Smooth muscle cell (in vitro differentiated cells): ENCODE measurements around the gene SYT14. TPM values are rescaled to one million over a fixed set of nuclear protein-coding genes. Genes with fewer than 3 reads are reported as not detected.
"Not testable (repeated sequence)": the region's sequence is repeated elsewhere in the genome, so short reads cannot be mapped to it uniquely, and the experiment has no call there.

Experiments used
- DNase-seq: peaks from one replicate; lab custom pipeline; 2025; ENCODE audit not compliant: unreplicated experiment; lab: John Stamatoyannopoulos, UW
- H2AFZ ChIP-seq: fragments of 200-600 bp; sonication (generic); 2 replicates; pipeline ENCODE4 v1.6.0; 2016; ENCODE audit warnings: antibody characterized with exemption, low read depth, mild to moderate bottlenecking
- H3F3A ChIP-seq: fragments of 200-600 bp; sonication (generic); 2 replicates; pipeline ENCODE4 v1.6.0; 2017; ENCODE audit warnings: antibody characterized with exemption, low read depth
- H3K27ac ChIP-seq: fragments of 200-600 bp; sonication (generic); 2 replicates; pipeline ENCODE4 v1.5.1; 2016; ENCODE audit warnings: low read depth, mild to moderate bottlenecking
- H3K27me3 ChIP-seq: fragments of 200-600 bp; sonication (generic); 2 replicates; pipeline ENCODE4 v1.6.1; 2016; ENCODE audit warnings: low read depth, mild to moderate bottlenecking
- H3K36me3 ChIP-seq: fragments of 200-600 bp; sonication (generic); 2 replicates; pipeline ENCODE4 v1.5.1; 2016; ENCODE audit warnings: low read depth
- H3K4me1 ChIP-seq: fragments of 200-600 bp; sonication (generic); 2 replicates; pipeline ENCODE4 v1.5.1; 2016; ENCODE audit warnings: low read depth
- H3K4me2 ChIP-seq: fragments of 200-600 bp; sonication (generic); 2 replicates; pipeline ENCODE4 v1.6.0; 2016; ENCODE audit warnings: mild to moderate bottlenecking
- H3K4me3 ChIP-seq: fragments of 200-600 bp; sonication (generic); 2 replicates; pipeline ENCODE4 v1.5.1; 2016; ENCODE audit warnings: mild to moderate bottlenecking
- H3K79me2 ChIP-seq: fragments of 200-600 bp; sonication (generic); 2 replicates; pipeline ENCODE4 v1.6.0; 2016; ENCODE audit warnings: low read depth, mild to moderate bottlenecking
- H3K9ac ChIP-seq: fragments of 200-600 bp; sonication (generic); 2 replicates; pipeline ENCODE4 v1.6.0; 2016; ENCODE audit warnings: low read depth
- H3K9me3 ChIP-seq: fragments of 200-600 bp; sonication (generic); replicated peaks from 2 replicates; pipeline ENCODE4 v1.5.1; 2016; ENCODE audit warnings: low read depth
- H4K20me1 ChIP-seq: fragments of 200-600 bp; sonication (generic); 2 replicates; pipeline ENCODE4 v1.6.0; 2016; ENCODE audit warnings: low read depth
- WGBS: methylation state at CpG from one replicate; pipeline ENCODE4 v1.1.7; 2016; ENCODE audit warnings: low lambda C conversion rate; 5-methylcytosine and 5-hydroxymethylcytosine counted together
- polyA plus RNA-seq: library from polyadenylated mRNA; unstranded; fragments of >200 nt; fragmentation: Nextera tagmentation; extraction: Ambion mirVana; gene quantifications from 2 replicates; pipeline ENCODE4 v1.2.1, GENCODE V29; 2016
- total RNA-seq: library from RNA; depleted of rRNA; stranded (reverse); fragments of >200 nt; gene quantifications from 2 replicates; pipeline ENCODE4 v1.2.3, GENCODE V29; 2014
- TF ChIP-seq, protein P1 (sequence below): fragments of 200-600 bp; sonication (generic); IDR thresholded peaks from 2 replicates; pipeline ENCODE4 v1.5.1; 2017; ENCODE audit warnings: borderline replicate concordance, mild to moderate bottlenecking, antibody characterized with exemption; ENCODE audit not compliant: insufficient read depth, poor library complexity, severe bottlenecking

The SYT14 gene
- total and polyA plus RNA-seq, 2 experiments from 2014 or later, result 0.81 TPM; not detected in 1

DNA sequence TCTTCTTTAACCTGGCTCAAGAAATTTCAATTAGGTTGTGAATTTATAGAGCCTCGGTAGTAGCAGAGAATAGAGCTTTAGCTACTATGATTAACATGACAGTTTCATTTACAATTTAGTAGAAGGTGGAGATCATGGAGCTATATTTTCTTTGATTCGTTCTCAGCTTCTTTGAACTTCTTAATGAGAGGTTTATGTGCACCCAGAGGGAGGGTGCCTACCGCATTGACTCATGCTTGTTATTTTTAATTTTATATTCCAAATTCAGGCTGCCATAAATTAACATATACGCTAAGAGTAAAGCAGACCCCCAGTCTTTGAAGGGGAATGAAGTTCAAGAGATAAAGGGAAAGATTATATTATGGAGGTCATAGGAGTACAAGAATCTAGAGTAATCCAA is 24.4 kb downstream of the SYT14 start:
- H3K4me1 ChIP-seq, result no peaks in the 10 kb centered on the region
- 90% methylated on average over 4 of the region's 4 CpGs for WGBS
- no peak for DNase-seq
- H4K20me1 ChIP-seq, result no peaks in the 10 kb centered on the region
- no peak overlapping the region for H2AFZ ChIP-seq
- no peaks in the 10 kb centered on the region for H3K27me3 ChIP-seq
- no peaks in the 10 kb centered on the region for H3F3A ChIP-seq
- H3K79me2 ChIP-seq, result no peaks in the 10 kb centered on the region
- H3K4me3 ChIP-seq, result no peak overlapping the region
- H3K9me3 ChIP-seq, result no peaks in the 10 kb centered on the region
- H3K4me2 ChIP-seq, result no peak overlapping the region
- TF ChIP-seq, protein P1, sequence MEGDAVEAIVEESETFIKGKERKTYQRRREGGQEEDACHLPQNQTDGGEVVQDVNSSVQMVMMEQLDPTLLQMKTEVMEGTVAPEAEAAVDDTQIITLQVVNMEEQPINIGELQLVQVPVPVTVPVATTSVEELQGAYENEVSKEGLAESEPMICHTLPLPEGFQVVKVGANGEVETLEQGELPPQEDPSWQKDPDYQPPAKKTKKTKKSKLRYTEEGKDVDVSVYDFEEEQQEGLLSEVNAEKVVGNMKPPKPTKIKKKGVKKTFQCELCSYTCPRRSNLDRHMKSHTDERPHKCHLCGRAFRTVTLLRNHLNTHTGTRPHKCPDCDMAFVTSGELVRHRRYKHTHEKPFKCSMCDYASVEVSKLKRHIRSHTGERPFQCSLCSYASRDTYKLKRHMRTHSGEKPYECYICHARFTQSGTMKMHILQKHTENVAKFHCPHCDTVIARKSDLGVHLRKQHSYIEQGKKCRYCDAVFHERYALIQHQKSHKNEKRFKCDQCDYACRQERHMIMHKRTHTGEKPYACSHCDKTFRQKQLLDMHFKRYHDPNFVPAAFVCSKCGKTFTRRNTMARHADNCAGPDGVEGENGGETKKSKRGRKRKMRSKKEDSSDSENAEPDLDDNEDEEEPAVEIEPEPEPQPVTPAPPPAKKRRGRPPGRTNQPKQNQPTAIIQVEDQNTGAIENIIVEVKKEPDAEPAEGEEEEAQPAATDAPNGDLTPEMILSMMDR, result no peak
- no peak overlapping the region for H3K9ac ChIP-seq
- H3K27ac ChIP-seq, result no peak overlapping the region
- H3K36me3 ChIP-seq, result no peaks in the 10 kb centered on the region

DNA sequence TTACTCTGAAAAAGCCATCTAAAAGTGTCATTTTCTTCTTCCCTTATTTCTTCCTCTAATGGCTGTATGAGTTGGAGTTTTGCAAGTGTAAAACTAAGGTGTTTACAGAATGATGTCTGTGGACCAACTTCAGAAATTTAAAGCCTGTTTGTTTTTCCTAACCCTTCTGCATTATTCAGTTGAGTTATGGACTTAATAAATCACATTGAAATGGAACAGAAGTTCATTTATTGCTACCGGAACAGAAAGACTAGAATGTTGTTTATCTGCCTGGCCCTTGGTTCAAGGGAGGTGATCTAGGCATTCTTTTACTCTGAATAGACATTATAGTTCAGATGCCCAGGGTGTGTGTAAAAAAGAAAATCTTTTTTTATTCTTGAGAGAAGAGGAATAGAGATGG is 24.8 kb downstream of the SYT14 start:
- Histone ChIP-seq H3F3A (no peaks in the 10 kb centered on the region), H4K20me1 (no peaks in the 10 kb centered on the region), H3K4me3 (no peak overlapping the region), H3K9me3 (no peaks in the 10 kb centered on the region), H3K9ac (no peak overlapping the region), H2AFZ (no peak overlapping the region), H3K79me2 (no peaks in the 10 kb centered on the region), H3K27ac (no peak overlapping the region), H3K4me2 (no peak overlapping the region), H3K36me3 (no peaks in the 10 kb centered on the region), H3K27me3 (no peaks in the 10 kb centered on the region), H3K4me1 (no peaks in the 10 kb centered on the region)
- no peak for DNase-seq
- 92% methylated on average over 1 of the region's 1 CpG for WGBS
- TF ChIP-seq, protein P1, result no peak

DNA sequence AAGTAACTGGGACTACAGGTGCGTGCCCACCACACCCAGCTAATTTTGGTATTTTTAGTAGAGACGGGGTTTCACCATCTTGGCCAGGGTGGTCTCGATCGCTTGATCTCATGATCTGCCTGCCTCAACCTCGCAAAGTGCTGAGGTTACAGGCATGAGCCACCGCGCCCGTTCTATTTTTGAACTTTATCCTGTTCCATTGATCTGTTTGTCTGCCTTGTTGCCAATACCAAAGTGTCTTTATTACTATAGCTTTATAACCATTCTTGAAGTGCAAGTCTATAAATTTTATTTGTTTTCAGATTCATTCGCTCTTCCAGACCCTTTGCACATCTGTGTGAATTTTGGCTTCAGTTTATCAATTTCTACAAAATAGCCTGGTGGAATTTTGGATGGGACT is 28.0 kb downstream of the SYT14 start:
- no peaks in the 10 kb centered on the region for H3K4me1 ChIP-seq
- 93% methylated on average over 9 of the region's 9 CpGs for WGBS
- H3K9ac ChIP-seq, result no peak overlapping the region
- H3K4me2 ChIP-seq, result no peak overlapping the region
- no peaks in the 10 kb centered on the region for H3F3A ChIP-seq
- TF ChIP-seq, protein P1, result no peak
- no peaks in the 10 kb centered on the region for H3K36me3 ChIP-seq
- H3K79me2 ChIP-seq, result no peaks in the 10 kb centered on the region
- H4K20me1 ChIP-seq, result no peaks in the 10 kb centered on the region
- DNase-seq, result no peak
- no peak overlapping the region for H3K4me3 ChIP-seq
- H3K9me3 ChIP-seq, result no peaks in the 10 kb centered on the region
- H3K27ac ChIP-seq, result no peak overlapping the region
- no peaks in the 10 kb centered on the region for H3K27me3 ChIP-seq
- no peak overlapping the region for H2AFZ ChIP-seq

DNA sequence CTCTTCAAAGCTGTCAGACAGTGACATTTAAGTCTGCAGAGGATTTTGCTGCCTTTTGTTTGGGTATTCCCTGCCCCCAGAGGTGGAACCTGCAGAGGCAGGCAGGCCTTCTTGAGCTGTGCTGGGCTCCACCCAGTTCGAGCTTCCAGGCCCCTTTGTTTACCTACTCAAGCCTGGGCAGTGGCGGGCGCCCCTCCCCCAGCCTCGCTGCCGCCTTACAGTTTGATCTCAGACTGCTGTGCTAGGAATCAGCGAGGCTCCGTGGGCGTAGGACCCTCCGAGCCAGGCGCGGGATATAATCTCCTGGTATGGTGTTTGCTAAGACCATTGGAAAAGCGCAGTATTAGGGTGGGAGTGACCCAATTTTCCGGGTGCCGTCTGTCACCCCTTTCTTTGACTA is 40.7 kb downstream of the SYT14 start:
- H3K36me3 ChIP-seq, H3K27me3 ChIP-seq, DNase-seq, H3K27ac ChIP-seq, H3K4me3 ChIP-seq, H3K9ac ChIP-seq, H3K4me1 ChIP-seq, H3K9me3 ChIP-seq, H3K79me2 ChIP-seq, H3F3A ChIP-seq, H4K20me1 ChIP-seq, H3K4me2 ChIP-seq, H2AFZ ChIP-seq: not testable (repeated sequence)
- WGBS, result 95% methylated on average over 14 of the region's 14 CpGs
